Psoas muscle (tissue), 8 donors: ENCODE measurements around the gene DDX39B. TPM values are rescaled to one million over a fixed set of nuclear protein-coding genes. Genes with fewer than 3 reads are reported as not detected.
"Not testable (repeated sequence)": the region's sequence is repeated elsewhere in the genome, so short reads cannot be mapped to it uniquely, and the experiment has no call there.

Source experiments
- ATAC-seq, 4 donors: fragments of 200-7000 bp; cut with Tn5 transposase; one replicate each; pipeline ENCODE4 v1.9.1; 2020; ENCODE audit warnings: moderate library complexity in 3 of 4, mild to moderate bottlenecking in 2 of 4
- DNase-seq, 2 donors: peaks; one replicate each; pipeline ENCODE4 v3.0.0-alpha.2; 2020
- H3K27ac ChIP-seq: fragments of 200-600 bp; one replicate; pipeline ENCODE4 v1.8.0; 2022
- H3K27me3 ChIP-seq, 3 donors: fragments of 200-600 bp in 1 of 3; one replicate each; pipeline versions ENCODE4 v1.6.1 to v1.8.0; 2013 to 2022; ENCODE audit warnings: low read length in 2 of 3, mild to moderate bottlenecking in 2 of 3, moderate library complexity in 1 of 3; ENCODE audit not compliant: insufficient read depth in 3 of 3
- H3K36me3 ChIP-seq, 2 donors: fragments of 200-600 bp in 1 of 2; one replicate each; pipeline versions ENCODE4 v1.6.1 to v1.8.0; 2013 to 2022; ENCODE audit warnings: low read depth in 1 of 2, mild to moderate bottlenecking in 1 of 2, moderate library complexity in 1 of 2; ENCODE audit not compliant: insufficient read depth in 1 of 2
- H3K4me1 ChIP-seq: fragments of 200-600 bp; one replicate; pipeline ENCODE4 v1.8.0; 2022
- H3K4me3 ChIP-seq: fragments of 200-600 bp; one replicate; pipeline ENCODE4 v1.8.0; 2022; ENCODE audit warnings: mild to moderate bottlenecking
- H3K9me3 ChIP-seq: fragments of 200-600 bp; one replicate; pipeline ENCODE4 v1.8.0; 2022
- CTCF ChIP-seq: fragments of 200-600 bp; IDR thresholded peaks from one replicate; pipeline ENCODE4 v1.8.0; 2022; ENCODE audit warnings: antibody characterized with exemption
- WGBS, 3 donors: extraction: QIAGEN DNeasy Blood & Tissue Kit; methylation state at CpG; one replicate each; pipeline versions ENCODE4 v1.1.6 to v1.1.7; 2013; 5-methylcytosine and 5-hydroxymethylcytosine counted together
- intact Hi-C, 2 donors: fragments of 100-400 bp; cut with DNase I; formaldehyde crosslinking; loops; one replicate each; pipeline versions ENCODE4 v1.11.0 to v1.14.2; 2022
- long read RNA-seq, 2 donors: library from polyadenylated mRNA; unstranded; transcript quantifications; one replicate each; pipeline ENCODE4 v2.0.0, GENCODE V29; 2021
- polyA plus RNA-seq, 3 donors: library from polyadenylated mRNA; stranded (reverse); fragments of 200-250 nt; gene quantifications; one replicate each; pipeline ENCODE4 v1.2.3, GENCODE V29; 2013
- total RNA-seq, 4 donors: library from RNA; stranded (reverse); fragmentation: NEBNext Ultra II Directional in 2 of 4; extraction: Animal tissue kit (Norgen Biotek cat#: 25700) in 2 of 4; gene quantifications; one replicate each; pipeline versions ENCODE4 v1.2.1 to v1.2.4, GENCODE V29; 2021 to 2023
- donor health status: healthy with polysubstance abuse.
- donor health status: DM: no; HTN: no; CAD: no; lungs with moderate emphysema.
- donor health status: Bipolar disorder and iron deficiency.
- donor health status: healthy.
- donor health status: DM: yes; HTN: yes; CAD: no.
- donor health status: DM: no; HTN: no; CAD: no.
- donor health status: DM: no; HTN: no; CAD: no.
- donor health status: DM: yes; HTN: yes; CAD: no.

DDX39B gene
- total RNA-seq (100 to 1,000 TPM; 141 to 186 (median 165) TPM), polyA plus RNA-seq (100 to 1,000 TPM; 128 to 174 (median 134) TPM)
- long read RNA-seq, donor 1, transcript DDX39B-214 (11 exons, 2,003 nt), result major isoform, 41 of 54 reads
- long read RNA-seq, donor 1, partial matches to known transcripts, result 9 of 54 reads
- long read RNA-seq, donor 1, other reads (novel, unspliced or antisense), result 3 of 54 reads
- long read RNA-seq, donor 2, full-length matches to known transcripts, result 78 of 99 reads
- long read RNA-seq, donor 2, partial matches to known transcripts, result 8 of 99 reads
- long read RNA-seq, donor 2, other reads (novel, unspliced or antisense), result 13 of 99 reads

GRCh38 chr6:31541658-31542521 lies at the start of gene DDX39B:
Gene DDX39B, minus strand, starts transcription at chr6:31542003. Its CDS starts 1,471 bp downstream, at chr6:31540532.
- Histone ChIP-seq H3K36me3 (peaks cover 18 to 35% of the 10 kb centered on the region in 2 donors), H3K27me3 (no peaks in the 10 kb centered on the region), H3K4me1 (peaks cover 29% of the 10 kb centered on the region), H3K4me3 (peak within 1 kb of the TSS; percentile 88), H3K27ac (peak within 1 kb of the TSS; percentile 92), H3K9me3 (no peaks in the 10 kb centered on the region)
- no peak for TF ChIP-seq CTCF
- WGBS, 3 donors, result 0 to 1% (median 1%) methylated on average over 43 of the region's 43 CpGs
- peak; percentile 93 to 94 (median 94) for ATAC-seq
- peak; percentile 96 to 98 for DNase-seq
- intact Hi-C loops, result loop anchor here (5.0 to 10.0 kb wide), 4 partner anchors 45 to 423 kb away; partner anchors contain the start of genes EHMT2 (in 1 of the 2) and MICB (in 1 of the 2)

GRCh38 chr6:31590691-31591090 lies 48.9 kb upstream of the DDX39B start:
- DNase-seq, intact Hi-C loops, H3K4me3 ChIP-seq, H3K9me3 ChIP-seq, ATAC-seq, H3K4me1 ChIP-seq, H3K27me3 ChIP-seq, H3K36me3 ChIP-seq, H3K27ac ChIP-seq: not testable (repeated sequence)
- 77 to 83% (median 82%) methylated on average over 5 of the region's 5 CpGs for WGBS, 3 donors

GRCh38 chr6:31588871-31589650 lies 47.3 kb upstream of the DDX39B start:
- Histone ChIP-seq H3K27ac (no peak overlapping the region), H3K27me3 (no peaks in the 10 kb centered on the region), H3K9me3 (no peaks in the 10 kb centered on the region), H3K36me3 (no peaks in the 10 kb centered on the region), H3K4me1 (no peaks in the 10 kb centered on the region), H3K4me3 (no peak overlapping the region)
- 32 to 36% (median 35%) methylated on average over 9 of the region's 9 CpGs for WGBS, 3 donors
- intact Hi-C loops, result no loop called here
- TF ChIP-seq CTCF, result no peak
- no peak for ATAC-seq
- DNase-seq, result no peak

GRCh38 chr6:31587791-31588777 lies 46.3 kb upstream of the DDX39B start:
- H3K27ac ChIP-seq, result no peak overlapping the region
- WGBS, 3 donors, result 65 to 68% (median 66%) methylated on average over 11 to 12 of the region's 12 CpGs
- H3K4me1 ChIP-seq, result no peaks in the 10 kb centered on the region
- no peaks in the 10 kb centered on the region for H3K27me3 ChIP-seq
- intact Hi-C loops, result no loop called here
- no peaks in the 10 kb centered on the region for H3K36me3 ChIP-seq
- TF ChIP-seq CTCF, result no peak
- H3K4me3 ChIP-seq, result no peak overlapping the region
- no peaks in the 10 kb centered on the region for H3K9me3 ChIP-seq
- DNase-seq (no peak), ATAC-seq (no peak)
